Activated CD8-positive, alpha-beta memory T cell treated with anti-CD3 and anti-CD28 coated beads, Interleukin-2, amount 50 U/mL, for 1 hour (primary cell): ENCODE measurements around the gene TET2.

Experiments used
- DNase-seq: peaks from one replicate; pipeline ENCODE4 v3.0.0-alpha.2; 2020; ENCODE audit errors: extremely low read depth

Gene TET2

DNA sequence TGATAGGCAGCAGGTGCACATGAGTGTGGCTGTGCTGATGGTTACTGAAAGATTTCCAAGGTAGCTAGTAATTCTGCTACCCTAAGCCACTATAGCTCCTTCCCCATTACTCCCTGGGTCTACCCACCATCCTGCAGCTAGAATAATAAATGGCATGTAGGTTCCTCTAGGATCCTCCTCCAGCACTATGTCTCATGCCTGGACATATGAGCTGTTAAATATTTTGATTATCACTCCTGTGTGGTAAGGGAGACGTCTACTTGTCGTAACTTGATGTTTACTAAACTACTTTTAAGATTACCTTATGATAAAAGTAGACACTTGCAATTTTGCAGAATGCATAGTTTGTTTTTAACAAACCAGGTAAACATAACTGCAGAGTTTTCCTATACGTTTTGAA lies 35.5 kb downstream of the TET2 start:
- DNase-seq, result no peak

- no peak for DNase-seq
Measured at GRCh38 chr4:105184316-105184980, 37.8 kb downstream of the TET2 start.

DNA sequence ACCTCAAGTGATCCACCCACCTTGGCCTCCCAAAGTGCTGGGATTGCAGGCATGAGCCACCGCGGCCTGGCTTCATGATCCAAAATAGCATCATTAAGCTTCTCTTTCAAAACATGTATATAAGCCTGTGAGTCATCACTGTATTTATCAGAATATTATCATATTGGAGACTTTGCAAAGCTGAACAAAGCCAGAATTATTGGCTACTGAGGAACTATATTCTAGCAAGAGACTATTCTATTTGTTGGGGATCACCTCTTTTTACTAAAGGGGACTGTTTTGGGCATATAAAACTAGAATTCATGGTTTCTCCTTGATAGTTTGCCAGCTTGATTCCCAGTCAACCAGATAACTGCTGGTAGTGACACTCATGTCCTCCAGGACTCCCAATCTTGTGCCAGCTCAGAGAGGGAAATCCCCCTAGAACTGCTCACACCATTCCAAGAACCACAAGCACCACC lies 40.1 kb downstream of the TET2 start:
- no peak for DNase-seq

DNA sequence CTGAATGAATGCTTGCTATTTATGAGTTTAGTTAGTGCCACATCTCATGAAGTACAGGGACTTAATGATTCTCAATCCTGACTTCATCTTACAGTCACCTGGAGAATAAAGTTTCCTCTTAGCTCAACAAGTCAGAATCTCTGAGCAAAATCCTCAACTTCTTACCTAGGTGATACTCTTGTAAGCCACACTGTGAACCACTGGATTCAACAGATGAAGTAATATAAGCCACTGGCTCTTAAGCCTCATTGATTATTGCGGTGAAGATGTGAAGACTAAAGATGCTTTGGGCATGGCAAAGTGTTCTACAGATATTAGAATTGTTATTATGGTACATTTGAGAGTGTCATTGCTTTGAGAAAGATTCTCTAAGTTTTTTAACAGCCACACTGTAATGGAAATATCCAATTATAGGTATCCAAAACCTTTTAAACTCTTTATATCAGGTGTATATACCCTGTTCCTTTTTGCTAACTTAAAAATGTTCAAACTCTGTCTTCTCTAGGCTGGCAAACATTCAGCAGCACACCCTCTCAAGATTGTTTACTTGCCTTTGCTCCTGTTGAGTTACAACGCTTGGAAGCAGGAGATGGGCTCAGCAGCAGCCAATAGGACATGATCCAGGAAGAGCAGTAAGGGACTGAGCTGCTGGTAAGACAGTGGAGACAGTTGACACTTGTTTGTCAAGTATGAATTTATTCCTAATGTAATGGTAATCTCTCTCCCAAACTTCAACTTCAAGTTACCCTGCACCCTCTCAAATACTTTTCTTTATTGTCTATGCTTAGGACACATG lies 43.4 kb downstream of the TET2 start:
- no peak for DNase-seq

GRCh38 chr4:105191621-105192210 lies 45.0 kb downstream of the TET2 start:
- no peak for DNase-seq

DNA sequence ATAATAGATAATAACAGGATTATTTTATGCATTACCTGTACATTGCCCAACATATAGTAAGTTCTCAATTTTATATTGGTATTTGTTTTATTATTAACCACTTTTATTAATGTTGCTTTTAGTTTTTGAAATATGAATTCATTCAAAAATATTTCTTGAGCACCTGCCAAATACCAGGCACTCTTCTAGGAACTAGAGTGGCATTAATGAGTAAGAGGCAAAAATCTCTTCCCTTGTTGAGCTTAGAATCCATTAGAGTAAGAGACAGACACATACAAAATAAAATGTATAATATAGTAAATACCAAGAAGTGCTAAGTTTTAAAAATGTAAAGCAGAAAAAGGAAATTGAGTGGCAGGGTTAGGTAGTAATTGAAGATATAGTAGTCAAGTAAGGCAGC lies 45.8 kb downstream of the TET2 start:
- DNase-seq, result no peak

DNA sequence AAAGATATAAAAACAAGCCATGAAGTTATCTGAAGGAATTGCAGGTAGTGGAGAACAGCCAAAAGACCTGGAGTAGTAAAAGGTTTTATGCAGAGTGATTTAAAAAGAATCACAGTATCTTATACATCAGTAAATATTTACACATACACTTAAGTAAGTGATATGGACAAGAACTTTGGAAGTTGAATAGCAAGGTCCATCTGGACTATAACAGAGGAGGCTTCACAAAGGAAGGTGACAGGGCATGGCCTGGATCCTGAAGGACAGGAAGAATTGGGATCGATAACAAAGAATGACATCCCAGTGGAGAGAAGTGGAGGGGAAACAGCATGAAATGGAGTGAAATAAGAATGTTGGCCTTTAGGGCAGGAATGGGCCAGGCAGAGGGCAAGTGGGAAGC lies 46.2 kb downstream of the TET2 start:
- no peak for DNase-seq

- DNase-seq, result no peak
Measured at GRCh38 chr4:105193536-105193935, 46.9 kb downstream of the TET2 start.

DNA sequence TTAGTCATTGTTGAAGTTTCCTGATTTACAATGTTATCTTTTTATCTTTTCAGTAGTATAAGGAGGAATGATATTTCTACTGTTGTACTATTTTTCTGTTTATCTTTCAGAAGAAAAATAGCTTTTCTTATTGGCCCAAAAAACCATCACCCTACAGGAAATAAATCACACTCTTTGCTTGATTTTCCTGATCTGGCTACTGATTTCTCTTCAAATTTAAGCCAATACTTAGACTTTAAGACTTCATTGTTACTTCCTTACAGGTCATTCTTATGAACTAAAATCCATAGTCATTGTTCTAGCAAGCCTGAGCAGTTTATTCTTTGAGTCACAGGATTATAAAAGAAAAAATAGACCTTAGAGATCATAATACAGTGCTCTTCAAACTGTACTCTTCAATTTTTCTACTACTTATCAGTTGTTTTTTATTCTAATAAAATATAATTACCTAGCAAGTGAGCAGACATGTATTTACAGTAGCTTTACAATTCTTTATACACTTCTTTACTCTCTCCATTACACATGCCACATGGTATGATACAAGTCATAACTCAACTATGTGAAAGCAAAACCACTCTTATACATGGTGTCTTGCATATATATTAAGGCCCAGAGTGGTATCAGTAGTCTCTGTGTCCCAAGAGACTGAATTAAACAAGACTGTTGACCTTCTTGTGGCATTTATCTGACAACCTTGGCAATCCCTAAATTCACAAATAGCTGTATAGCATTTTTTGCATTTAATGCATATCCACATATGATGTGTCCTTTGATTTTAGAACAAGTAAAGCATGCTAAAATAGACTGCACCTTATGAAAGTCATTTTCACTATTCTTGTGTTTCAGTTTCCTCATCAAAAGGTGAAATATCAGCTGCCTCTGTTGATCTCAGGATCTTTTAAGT lies 47.9 kb downstream of the TET2 start:
- no peak for DNase-seq

GRCh38 chr4:105196523-105197145 lies 50.0 kb downstream of the TET2 start:
- no peak for DNase-seq

DNA sequence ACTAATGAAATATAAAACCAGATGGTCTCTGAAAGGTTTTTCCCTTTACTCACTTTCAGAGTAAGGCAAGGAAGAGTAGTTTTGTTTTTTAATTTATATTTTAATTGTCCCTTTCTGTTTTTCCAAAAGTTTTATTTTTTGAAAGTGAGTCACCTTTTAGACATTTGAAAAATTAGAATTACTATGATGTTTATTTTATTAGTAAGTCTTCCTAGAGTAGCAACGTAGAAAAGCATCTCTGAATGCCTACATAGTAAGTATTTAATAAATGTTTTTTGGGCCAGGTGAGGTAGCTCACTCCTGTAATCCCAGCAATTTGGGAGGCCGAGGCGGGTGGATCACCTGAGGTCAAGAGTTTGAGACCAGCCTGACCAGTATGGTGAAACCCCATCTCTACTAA lies 51.1 kb downstream of the TET2 start:
- DNase-seq, result no peak

GRCh38 chr4:105198541-105198940 lies 51.9 kb downstream of the TET2 start:
- DNase-seq, result no peak

DNA sequence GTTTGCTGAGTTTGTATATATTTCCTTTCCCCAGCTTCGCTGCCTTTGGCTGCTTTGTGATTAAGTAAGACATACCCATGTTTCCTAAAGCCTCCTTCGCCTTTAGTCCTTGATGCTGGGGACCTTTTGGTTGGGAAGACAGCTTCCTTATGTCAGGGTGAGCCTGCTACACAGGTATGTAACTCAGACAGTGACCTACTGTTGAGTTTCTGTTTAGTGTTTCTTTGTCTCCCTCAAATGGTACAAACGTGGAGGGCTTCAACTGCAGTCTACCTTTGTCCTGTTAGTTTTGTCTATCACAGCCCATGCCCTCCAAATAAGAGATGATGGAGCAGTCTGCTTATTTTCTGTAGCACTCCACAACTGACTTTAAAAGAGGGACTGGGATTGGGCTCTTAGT lies 59.5 kb downstream of the TET2 start:
- no peak for DNase-seq

- DNase-seq, result no peak
Measured at GRCh38 chr4:105207386-105207785, 60.7 kb downstream of the TET2 start.

DNA sequence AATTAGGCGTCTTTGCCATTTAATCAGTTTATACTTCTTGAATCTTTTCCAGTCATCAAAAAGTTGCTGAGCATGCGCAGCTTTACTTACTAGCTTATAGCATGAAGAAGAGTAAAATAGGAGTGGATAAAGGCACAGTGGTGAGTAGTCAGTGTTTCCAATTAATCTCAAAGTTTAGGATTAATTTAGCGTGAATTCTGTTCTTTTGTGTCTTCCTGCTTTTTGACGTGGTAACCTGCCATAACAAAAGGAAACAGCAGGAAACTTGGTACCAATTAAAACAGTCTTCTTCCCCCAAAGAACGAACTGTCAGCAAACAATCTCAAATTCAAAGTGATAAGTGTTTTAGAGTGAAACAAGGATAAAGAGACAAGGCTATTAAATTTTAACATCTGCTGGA lies 61.9 kb downstream of the TET2 start:
- no peak for DNase-seq

- no peak for DNase-seq
Measured at GRCh38 chr4:105210916-105211315, 64.2 kb downstream of the TET2 start.

GRCh38 chr4:105215609-105216313 lies 69.1 kb downstream of the TET2 start:
- no peak for DNase-seq

GRCh38 chr4:105225500-105225899 lies 78.8 kb downstream of the TET2 start:
- DNase-seq, result no peak

DNA sequence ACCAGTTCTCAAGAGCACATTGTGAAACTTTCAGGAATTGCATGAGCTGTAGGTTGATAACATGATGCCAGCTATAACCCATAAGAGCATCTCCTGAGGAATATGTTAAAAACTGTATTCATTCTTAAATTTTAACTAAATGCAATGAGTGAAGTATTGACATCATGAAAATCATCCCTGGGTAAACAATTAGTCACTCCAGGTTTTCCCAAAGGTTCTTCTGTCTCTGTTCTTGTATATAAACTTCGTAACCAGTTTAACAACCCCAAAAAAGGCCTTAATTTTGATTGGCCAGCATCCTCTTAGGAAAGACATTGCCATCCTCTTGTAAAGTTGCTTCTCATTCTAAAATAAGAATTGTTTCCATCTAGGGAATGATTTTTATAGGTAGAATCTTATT lies 80.4 kb downstream of the TET2 start:
- DNase-seq, result no peak

GRCh38 chr4:105230287-105230686 lies 83.6 kb downstream of the TET2 start:
- no peak for DNase-seq

GRCh38 chr4:105232374-105232773 lies 85.7 kb downstream of the TET2 start:
- no peak for DNase-seq
